NCI-H2196 treated with DMSO at 0.1 percent for 48 hours (cell line): ENCODE measurements around the gene POLDIP2.
A peak's percentile ranks its signal among the peaks of the same experiment; 100 is the strongest.

ENCODE experiments used
- DNase-seq: peaks from one replicate; lab custom pipeline; 2025; ENCODE audit not compliant: unreplicated experiment; lab: John Stamatoyannopoulos, UW

POLDIP2 gene, protein sequence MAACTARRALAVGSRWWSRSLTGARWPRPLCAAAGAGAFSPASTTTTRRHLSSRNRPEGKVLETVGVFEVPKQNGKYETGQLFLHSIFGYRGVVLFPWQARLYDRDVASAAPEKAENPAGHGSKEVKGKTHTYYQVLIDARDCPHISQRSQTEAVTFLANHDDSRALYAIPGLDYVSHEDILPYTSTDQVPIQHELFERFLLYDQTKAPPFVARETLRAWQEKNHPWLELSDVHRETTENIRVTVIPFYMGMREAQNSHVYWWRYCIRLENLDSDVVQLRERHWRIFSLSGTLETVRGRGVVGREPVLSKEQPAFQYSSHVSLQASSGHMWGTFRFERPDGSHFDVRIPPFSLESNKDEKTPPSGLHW

DNA sequence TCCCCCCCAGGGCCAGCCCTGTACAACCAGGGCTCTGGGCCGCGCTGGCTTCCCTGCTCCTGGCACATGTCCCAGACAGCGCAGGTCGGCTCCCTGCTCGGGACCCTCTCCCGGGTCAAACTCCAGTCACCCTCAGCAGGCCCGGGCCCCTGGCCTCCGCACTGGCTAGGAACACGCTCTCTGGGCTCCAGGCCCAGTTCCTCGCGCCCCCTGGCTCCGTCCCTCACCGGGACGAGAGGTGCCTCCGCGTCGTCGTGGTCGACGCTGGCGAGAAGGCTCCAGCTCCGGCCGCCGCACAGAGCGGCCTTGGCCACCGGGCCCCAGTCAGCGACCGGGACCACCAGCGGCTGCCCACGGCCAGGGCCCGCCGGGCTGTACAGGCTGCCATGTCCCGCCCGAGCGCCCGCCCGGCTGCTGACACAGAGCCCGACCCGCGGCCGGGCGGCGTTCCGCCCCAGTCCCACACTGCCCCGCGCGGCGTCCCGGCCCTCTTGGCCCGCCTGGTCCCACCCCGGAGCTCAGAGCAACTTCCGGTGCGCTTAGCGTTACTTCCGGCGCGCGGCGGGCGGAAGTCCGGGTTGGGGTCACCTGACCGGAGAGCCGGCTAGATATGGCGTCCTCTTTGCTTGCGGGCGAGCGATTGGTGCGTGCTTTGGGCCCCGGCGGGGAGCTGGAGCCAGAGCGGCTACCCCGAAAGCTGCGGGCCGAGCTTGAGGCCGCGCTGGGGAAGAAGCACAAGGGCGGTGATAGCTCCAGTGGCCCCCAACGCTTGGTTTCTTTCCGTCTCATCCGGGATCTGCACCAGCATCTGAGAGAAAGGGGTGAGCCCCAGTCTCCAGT lies at the start of gene POLDIP2:
Gene POLDIP2 (minus strand): TSS at position 467 of the 840 bp plus-strand sequence. CDS start 79 bp downstream, at position 388.
- peak; percentile 62 for DNase-seq

DNA sequence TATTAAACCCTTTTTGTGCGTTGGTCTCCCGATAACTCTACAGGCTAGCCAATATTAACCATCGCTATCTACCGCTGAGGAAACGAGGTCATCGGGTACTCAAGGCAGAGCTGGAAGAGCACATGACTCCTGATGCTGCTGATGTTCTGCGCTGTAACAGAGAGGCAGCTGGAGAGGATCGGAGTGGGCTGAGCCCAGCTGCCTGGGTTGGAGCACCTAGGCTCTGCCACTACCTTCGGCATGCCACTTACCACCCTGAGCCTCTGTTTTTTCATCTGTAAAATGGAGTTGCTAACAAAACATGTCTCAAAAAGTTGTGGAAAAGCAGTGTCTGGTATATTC lies 49.1 kb upstream of the POLDIP2 start:
- DNase-seq, result peak; percentile 5

DNA sequence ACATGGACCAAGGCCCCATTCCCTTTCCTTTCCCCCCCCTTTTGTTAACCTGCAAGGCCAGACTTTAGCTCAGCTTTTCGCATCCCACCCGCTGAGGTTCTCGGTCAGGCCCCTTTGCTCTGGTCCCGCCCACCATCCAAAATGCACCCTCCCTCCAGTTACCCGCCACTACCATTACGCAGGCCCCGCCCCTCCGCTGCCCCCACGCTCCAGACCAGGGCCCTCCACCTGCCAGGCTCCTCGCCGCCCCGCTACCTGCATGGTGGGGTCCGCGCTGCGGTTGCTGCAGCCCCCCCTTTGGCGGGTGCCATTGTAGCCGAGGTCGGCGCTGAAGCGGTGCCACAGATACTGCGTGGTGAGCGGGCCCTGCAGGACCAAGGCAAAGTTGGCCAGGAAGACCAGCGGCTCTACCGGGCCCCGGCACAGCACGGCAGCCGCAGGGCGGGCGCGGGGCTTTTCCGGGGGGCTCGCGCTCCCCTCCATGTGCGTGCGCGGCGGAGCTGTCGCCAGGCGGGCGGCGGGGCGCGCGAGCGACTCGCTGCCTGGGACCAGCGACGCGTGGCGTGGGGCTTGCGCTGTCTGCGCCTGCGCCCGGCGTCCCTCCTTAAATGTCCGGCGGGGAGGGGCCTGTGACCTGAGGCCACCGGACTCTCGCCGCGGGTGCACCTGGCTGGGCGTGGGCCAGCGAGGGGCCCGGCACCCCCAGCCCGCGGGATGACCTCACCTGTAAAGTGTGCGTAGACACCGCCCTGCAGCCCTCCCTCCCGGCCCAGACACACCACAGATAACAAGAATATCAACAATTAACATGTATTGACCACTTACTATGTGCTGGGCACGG lies 48.5 kb upstream of the POLDIP2 start, which contains the start of gene SLC46A1:
Gene SLC46A1 (minus strand): TSS at position 581 of the 841 bp plus-strand sequence. CDS start 98 bp downstream, at position 483.
- peak; percentile 17 for DNase-seq

DNA sequence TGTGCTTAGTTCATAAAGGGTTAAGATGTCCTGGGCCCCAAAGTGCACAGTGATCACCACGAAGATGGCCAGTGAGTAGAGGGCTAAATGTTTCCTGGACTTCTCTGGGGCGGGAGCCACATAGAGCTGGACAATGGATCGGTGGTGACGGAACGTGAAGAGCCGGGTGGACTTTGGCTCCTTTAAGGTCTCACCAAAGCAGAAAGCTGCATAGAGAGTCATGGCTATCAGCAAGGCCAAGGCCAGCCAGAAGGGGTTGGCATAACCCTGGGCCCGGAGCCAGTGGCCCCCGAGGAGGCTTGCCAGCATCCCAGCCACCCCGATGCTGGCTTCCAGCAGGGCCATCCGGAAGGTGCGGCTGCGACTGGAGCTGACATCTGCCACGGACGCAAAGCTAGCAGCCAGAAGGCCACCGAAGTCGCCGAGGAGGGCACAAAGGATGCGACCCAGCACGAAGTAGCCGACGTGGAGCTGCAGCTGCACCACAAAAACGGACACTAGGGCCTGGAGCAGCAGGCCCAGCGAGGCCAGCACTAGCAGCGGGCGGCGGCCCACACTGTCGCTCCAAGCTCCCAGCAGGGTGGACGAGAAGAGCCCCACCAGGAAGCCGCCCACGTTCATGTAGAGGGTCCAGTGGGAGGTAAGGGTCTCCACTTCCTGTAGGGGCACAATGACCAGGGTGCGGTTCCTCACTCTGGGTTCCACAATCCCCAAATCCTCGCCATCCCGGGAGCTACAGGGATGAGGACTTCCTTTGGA lies 47.7 kb upstream of the POLDIP2 start:
- no peak for DNase-seq

DNA sequence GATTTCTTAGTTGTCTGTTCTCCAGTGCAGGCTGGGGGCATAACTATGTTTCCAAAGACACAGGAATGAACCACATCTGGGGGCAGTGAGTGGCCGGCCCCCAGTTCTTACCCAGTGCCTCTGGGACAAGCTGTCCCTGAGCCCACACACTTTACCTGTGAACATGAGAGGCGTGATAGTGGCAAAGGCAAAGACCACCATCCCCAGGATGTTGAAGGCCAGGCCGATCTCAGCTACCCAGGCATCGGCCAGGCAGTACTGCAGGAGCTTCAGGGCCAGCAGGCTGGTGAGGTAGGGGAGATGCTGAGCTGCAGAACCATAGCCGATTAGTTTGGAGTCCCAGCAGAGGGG lies 47.1 kb upstream of the POLDIP2 start:
- no peak for DNase-seq

DNA sequence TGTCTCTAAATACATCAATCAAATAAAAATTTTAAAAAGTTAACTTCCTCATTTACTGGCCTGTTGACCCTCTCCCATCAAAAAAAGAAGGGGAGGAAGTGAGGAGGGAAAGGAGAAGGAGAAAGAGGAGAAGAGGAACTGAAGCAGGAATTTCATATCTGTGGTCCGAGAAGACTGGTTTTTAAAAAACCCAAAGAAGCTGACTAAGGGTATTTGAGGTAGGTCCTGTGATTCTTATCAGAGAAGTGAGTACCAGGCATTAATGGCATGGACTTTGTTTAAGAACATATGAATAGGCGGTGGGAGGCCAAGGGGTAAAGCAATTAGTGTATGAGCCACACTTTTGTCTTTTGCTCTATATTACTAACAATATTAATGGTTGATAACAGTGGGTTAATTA lies 46.7 kb upstream of the POLDIP2 start:
- no peak for DNase-seq

DNA sequence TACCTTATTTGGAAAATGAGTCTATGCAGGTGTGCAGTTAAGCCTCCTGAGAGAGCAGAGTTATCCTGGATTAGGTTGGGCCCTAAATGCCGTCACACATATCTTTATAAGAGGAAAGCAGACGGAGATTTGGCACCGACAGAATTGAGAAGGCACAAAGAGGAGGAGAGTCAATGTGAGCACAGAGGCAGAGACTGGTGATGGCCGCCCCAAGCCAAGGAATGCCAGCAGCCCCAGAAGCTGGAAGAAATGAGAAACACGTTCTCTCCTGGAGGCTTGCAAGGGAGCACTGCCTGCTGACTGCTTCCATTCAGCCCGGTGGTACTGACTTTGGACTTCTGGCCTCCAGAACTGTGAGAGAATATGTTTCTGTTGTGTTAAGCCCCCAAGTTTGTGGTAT lies 45.5 kb upstream of the POLDIP2 start:
- no peak for DNase-seq

DNA sequence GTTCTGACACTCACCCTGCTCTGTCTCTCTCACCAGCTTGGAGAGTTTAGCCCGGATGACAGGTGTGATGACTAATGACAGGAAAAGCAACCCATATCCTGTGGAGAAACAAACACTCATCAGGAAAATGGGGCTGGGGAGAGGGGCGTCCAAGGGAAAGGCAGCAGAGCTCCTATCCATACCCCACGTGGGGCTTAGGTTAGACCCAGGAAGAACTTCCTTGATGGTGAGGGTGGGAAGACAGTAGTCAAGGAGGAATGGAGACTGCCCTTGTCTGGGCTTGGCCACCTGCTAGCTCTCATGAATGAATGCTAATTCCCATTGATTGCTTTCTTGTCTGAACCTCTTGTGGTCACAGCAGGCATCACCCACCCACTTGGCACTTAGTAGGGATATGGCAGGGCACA lies 44.9 kb upstream of the POLDIP2 start:
- no peak for DNase-seq

DNA sequence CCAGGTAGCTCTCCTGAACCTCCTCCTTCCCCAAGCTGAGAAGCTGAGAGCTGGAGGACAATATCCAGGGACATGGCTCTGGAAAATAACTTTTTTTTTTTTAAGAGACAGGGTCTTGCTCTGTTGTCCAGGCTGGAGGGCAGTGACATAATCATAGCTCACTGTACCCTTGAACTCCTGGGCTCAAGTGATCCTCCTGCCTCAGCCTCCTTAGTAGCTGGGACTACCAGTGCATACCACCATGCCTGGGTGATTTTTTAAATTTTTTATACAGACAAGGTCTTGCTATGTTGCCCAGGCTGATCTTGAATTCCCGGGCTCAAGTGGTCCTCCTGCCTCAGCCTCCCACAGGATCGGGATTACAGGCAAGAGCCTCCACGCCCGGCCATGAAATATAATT lies 42.5 kb upstream of the POLDIP2 start:
- no peak for DNase-seq

DNA sequence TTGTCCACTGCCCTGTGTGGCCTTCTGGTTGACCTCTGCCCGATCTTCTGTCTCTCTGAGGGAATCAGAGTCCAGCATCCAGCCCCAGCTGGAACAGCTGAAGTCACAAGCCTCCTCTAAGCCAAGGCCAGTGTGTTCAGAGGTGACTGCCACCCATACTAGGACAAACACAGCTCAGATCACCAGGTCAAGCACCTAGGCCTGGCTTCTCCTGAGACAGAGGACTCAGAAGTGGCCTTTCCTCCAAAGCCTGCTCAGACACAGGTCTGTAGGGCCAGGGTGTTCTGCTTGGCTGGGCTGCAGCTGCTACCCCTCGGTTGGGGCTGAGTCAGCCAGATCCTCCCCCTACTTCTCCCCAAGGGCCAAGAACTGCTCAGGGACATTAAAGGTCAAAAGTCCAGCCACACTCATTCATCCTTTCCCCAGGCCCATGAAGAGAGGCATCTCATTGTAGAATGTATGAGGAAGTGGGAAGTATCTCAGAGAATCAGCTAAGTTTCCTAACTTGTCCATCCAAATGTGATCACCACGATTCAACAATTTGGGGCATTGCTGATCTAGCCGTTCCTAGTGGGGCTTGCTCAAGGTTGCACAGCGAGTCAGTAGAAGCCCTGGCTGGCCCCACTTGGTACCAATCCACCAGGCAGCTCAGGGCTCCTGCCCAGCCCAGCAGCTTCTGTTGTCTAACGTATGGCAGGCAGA lies 41.1 kb upstream of the POLDIP2 start:
- no peak for DNase-seq

DNA sequence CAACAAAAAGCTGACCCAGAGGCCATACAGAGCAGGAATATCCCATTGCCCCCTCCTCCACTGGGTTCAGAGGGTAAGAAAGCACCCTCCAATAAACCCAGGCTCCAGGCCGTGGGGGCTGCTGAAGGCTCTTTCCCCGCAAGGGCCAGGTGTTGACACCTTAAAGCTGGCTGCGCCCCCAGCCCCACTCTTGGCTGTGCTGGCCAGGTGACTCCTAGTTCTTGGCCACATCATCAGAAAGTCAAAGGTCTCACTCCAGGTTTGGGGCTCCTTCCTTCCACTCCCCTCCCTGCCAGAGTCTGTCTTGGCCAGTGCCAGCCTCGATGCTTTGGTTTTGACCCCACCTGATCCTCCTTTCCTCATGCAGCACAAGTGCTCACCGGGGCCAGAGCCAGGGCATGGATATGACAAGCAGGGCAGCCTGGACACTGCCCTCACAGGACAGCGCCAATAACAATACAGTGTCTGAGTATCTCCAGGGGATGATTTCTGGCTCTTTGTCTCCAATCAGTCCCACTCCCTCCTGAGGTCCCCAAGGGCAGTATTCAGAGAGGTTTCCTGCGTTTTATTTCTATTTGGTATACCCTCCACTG lies 40.5 kb upstream of the POLDIP2 start:
- DNase-seq, result no peak

DNA sequence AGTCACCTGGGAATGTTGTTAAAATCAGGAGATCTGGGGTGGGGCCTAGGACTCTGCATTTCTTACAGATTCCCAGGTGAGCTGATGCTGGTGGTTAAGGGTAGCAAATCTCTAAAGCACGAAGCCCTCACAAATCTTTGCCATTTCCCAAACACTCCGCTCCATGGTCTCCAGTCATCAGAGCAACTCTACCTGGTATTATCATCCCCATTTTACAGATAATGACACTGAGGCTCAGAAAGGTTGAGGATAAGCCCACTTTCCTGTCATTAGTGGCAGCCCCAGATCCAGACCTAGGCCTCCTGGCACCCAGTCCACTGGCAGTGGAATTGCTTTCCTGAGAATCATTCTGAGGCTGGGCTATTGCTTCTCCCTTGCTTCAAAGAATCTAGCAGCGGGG lies 39.9 kb upstream of the POLDIP2 start:
- DNase-seq, result no peak

DNA sequence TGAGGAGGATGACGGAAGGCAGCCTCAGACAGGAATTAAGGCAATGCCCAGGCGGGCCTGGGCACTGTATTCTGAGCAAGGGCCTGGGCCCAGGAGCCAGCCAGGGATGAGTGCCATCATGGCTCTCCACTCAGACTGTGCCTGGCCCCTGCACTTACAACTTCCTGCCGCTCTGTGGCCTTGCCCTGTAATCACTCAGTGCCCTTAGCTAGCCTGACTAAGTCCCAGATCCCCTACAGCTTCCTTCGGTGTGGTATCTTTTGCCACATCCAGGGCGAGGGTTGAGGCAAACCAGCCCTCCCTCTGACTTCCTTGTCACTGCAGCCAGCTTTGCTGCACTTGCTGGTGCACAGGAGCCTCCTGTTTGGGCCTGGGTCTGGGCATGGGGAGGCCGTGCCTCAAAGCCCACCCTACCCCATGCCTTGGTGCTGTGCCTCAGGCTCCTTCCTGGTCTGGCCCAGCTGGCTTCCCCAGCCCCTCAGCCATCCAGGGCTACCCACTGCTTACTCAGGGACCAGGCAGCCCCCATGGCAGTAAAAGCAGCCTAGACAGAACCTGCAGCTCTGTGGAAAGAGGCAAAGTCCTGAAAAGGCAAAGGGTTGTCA lies 39.4 kb upstream of the POLDIP2 start:
- DNase-seq, result no peak

DNA sequence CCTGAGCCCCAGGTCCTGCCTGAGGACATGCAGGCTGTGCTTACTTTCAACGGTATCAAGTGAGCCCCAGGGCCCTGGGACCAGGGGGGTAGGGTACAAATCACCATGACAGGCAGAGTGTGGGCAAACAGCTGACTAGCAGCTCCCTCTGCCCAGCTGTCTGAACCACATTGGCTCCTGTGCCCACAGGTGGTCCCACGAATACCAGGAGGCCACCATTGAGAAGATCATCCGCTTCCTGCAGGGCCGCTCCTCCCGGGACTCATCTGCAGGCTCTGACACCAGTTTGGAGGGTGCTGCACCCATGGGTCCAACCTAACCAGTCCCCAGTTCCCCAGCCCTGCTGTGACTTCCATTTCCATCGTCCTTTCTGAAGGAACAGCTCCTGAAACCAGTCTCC lies 38.6 kb upstream of the POLDIP2 start:
- DNase-seq, result no peak

DNA sequence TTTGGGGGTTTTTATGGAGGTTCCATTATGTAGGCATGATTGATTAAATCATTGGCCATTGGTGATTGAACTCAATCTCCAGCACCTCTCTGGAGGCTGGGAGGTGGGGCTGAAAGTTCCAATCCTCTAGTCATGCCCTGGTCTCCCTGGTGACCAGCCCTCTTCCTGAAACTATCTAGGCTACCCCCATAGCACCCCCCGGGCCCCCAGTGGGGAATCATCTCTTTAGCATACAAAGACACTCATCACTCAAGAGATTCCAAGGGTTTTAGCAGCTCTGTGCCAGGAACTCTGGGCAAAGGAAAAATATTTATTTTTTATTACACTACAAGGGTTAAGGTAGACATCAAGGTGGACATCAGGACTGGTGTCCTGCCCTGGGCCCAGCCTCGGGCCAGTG lies 38.1 kb upstream of the POLDIP2 start:
- DNase-seq, result no peak

DNA sequence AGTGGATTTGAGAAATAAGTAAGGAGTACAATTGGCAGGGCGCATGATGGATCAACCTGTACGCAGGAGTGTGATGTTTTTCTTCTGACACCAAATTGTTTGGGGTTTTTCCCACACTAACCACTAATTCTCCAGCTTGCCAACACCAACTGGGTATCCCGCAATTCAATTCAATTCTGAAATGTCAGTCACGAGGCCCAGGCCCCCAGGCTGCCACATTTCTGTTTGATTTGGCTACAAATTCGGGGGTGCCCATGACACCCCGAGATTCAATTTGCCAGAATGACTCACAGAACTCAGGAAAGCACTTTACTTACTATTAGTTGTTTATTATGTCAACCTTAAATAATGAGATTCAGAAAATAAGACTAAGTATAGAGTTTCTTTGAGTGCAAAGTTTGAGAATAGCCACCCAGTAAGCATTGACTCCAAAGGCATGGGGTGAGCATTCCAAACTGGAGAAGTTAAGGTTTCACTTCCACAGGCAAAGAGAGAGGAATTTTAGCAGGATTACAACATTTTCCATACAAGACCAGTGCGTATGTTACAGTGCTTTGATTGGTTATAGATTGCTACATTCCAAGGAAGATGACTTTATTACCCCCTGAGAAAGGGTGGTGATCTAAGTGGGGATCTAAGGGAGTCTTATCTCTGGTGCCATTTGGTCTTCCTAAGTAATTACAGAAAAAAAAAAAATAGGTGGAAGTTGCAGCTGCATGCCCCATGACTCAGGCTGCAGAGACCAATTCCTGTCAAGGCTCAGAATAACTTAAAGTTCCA lies 37.2 kb upstream of the POLDIP2 start:
- no peak for DNase-seq

DNA sequence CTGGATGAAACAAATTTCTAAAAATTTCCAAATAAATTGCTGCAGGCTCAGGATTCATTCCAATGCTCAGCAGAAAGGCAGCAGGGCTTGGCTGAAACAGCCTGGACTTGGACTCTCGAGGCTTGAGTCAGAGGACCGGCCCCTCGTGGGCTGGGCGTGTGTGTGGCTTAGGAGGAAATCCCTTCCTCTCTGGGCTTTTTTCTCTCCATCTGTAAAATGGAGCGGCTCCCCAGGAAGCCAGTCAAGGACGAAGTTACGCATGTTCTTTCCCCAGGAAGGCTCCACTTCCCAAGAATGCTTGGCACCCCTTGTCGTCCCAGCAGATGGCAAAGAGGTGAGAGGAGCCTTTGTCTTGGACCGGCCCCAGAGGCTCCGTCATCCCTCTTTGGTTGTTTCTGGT lies 35.2 kb upstream of the POLDIP2 start:
- DNase-seq, result no peak

DNA sequence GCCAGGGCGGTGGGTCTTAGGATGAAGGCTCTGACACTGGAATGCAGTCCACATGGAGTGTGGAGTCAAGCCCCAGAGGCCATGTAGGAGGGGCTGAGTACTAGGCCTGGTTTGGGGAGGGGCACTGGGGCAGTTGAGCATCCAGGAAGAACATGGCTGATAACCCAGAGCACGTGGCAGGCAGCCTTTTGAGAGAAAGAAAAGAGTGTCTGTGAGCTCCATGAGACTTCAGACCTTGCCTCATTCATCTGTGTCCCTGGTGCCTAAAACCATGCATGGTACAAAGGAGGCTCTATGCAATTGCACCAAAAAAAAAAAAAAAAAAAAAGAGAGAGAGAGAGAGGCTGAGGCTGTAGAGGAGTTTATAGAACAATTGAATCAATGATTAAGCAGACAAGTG lies 34.1 kb upstream of the POLDIP2 start:
- DNase-seq, result no peak

DNA sequence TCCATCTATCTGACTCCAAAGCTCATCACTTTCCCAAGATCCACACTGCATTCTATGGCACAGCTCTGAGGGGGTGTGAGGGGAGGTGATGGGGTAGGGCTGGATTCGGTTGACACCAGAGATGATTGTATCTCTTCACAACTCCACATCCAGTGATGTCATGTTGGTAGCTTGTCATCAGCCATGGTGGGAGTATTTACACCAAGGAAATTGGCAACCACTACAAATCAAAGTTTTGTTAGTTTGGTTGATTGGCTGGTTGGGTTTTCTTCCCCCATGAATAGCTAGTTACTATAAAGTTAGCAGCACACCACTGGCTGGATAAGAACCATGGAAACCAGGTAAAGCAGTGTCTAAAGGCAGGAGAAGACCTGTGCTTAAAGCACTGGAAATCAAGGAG lies 33.7 kb upstream of the POLDIP2 start:
- DNase-seq, result no peak
